Epidermal melanocyte (primary cell): ENCODE data around the gene FAM83G.
"Not testable (repeated sequence)": the region's sequence is repeated elsewhere in the genome, so short reads cannot be mapped to it uniquely, and the experiment has no call there.

ENCODE experiments used
- DNase-seq: peaks from one replicate; pipeline ENCODE4 v3.0.0; 2011; ENCODE audit warnings: low spot score; ENCODE audit not compliant: insufficient read length

Gene FAM83G

GRCh38 chr17:19023209-19023999, 18.8 kb upstream of the FAM83G start:
- no peak for DNase-seq

GRCh38 chr17:19022747-19023146, 18.2 kb upstream of the FAM83G start:
- no peak for DNase-seq

GRCh38 chr17:19022128-19022527, 17.6 kb upstream of the FAM83G start:
- DNase-seq, result no peak

GRCh38 chr17:19021622-19022083, 17.1 kb upstream of the FAM83G start:
- DNase-seq, result no peak

GRCh38 chr17:19021011-19021621, 16.6 kb upstream of the FAM83G start:
- DNase-seq, result not testable (repeated sequence)

GRCh38 chr17:19020016-19020415, 15.5 kb upstream of the FAM83G start:
- no peak for DNase-seq

GRCh38 chr17:19019041-19019941, 14.7 kb upstream of the FAM83G start:
- DNase-seq, result no peak

- no peak for DNase-seq
Measured at GRCh38 chr17:19018600-19018950, 14.0 kb upstream of the FAM83G start.

- no peak for DNase-seq
Measured at GRCh38 chr17:19017804-19018599, 13.4 kb upstream of the FAM83G start.

- DNase-seq, result no peak
Measured at GRCh38 chr17:19017401-19017800, 12.8 kb upstream of the FAM83G start.

- DNase-seq, result no peak
Measured at GRCh38 chr17:19016881-19017280, 12.3 kb upstream of the FAM83G start.

GRCh38 chr17:19016297-19016696, 11.7 kb upstream of the FAM83G start:
- DNase-seq, result no peak

GRCh38 chr17:19015428-19015827, 10.9 kb upstream of the FAM83G start:
- no peak for DNase-seq

- DNase-seq, result no peak
Measured at GRCh38 chr17:19014628-19015215, 10.2 kb upstream of the FAM83G start.

- no peak for DNase-seq
Measured at GRCh38 chr17:19013806-19014627, 9.5 kb upstream of the FAM83G start.

- DNase-seq, result no peak
Measured at GRCh38 chr17:19013226-19013625, 8.7 kb upstream of the FAM83G start.

GRCh38 chr17:19012171-19013080, 7.9 kb upstream of the FAM83G start:
- DNase-seq, result no peak

GRCh38 chr17:19011581-19011980, 7.0 kb upstream of the FAM83G start:
- no peak for DNase-seq
